Measurements from ENCODE around the gene ENO4.

The ENO4 gene

DNA sequence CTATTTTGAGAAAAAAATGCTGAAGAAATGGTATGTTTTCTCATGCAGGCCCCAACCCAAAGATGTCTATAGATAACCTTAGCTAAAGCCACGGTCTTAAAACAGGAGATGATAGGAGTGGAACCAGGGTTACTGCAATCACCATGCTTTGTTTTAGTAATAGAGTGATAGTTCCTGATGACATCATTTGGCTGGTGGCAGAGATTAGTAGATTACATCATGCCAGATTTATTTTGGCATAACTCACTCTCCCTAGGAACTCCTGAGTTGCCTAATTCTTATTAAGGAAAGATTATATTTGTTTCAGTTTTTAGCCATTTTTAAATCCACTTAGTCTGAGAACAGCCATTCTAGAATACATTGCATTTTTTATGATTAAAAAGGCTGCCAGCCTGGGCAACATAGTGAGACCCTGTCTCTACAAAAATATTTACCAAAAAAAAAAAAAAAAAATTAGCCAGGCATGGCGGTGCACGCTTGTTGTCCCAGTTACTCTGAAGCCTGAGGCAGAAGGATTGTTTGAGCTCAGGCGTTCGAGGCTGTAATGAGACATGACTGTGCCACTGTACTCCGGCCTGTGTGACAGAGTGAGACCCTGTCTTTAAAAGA is 17.8 kb downstream of the ENO4 start:
- no peak for DNase-seq (ENCODE audit: low read depth in 2 of 2, low spot score in 1 of 2)

DNA sequence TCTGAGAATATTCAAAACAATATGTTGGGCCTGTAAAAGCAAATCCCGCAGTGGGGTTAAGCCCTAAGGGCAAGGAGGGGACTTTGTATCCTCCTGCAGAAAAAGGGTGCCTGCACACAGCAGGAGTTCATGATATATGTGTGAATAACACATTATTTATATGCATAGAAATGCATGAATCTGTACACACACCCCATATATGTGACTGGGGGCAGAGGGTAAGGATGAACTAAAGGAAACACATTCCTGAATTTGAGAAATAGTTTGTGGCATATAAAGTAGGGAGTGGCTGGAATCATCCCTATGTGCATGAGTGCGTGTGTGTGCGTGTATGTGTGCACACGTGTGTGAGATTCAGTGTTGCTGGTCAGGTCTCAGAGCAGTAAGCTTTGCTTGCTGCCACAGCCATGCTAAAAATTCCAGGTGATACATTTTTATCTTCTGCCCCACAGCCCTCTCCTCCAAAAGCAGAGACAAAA is 18.9 kb downstream of the ENO4 start:
- DNase-seq (ENCODE audit: low read depth in 2 of 2, low spot score in 1 of 2), result no peak

DNA sequence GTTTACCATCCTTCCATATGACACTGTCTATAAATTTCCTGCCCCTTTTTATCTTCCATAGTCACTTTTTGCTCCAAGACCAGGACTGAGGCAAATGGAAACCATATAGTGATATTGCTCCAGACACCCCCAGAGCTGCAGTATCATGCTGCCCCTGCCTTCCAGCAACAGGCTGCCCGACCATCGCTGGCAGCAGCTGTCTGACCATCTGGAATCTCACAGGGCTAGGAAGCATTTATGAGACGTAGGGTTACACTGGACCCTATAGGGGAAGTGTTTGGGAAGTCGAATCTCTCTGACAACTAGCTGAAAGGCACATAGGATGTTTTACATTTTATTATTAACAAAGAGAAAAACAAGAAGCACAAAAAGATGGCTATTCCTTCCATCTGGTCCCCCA is 19.4 kb downstream of the ENO4 start:
- DNase-seq (ENCODE audit: low read depth in 2 of 2, low spot score in 1 of 2), result no peak

DNA sequence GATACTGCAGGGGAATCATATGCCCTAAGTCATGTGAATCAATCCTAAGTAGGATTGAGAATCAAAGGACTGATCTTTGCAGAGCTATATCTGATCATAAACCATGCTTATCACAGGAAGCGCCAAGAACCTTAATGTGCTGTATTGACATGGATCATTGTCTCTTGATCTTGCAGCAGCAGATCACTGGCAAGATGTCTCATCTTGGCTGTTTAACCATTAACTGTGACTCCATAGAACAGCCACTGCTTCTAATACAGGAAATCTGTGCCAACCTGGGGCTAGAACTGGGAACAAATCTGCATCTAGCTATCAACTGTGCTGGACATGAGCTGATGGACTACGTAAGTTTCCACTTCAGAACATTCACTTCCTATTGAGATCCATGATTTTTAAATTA is 21.6 kb downstream of the ENO4 start:
- no peak for DNase-seq (ENCODE audit: low read depth in 2 of 2, low spot score in 1 of 2)

DNA sequence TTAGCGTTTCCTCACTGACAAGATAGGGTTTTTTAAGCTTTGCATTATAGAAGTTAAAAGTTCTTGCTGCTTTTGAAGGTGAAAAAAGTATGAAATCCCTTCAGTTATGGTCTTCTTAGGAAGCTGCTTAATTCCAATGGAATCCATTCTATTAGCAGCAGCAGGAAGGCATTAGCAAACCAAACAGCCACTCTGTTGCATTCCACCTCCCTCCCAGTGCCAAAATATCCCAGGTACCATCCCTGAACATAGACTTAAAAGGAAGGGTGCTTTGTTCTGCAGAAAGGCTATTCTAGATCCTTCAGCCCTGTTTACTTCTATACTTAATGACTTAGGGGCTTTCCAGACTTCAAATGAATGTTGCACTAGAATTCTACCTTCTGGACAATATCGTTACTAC is 23.8 kb downstream of the ENO4 start:
- DNase-seq (ENCODE audit: low read depth in 2 of 2, low spot score in 1 of 2), result no peak

DNA sequence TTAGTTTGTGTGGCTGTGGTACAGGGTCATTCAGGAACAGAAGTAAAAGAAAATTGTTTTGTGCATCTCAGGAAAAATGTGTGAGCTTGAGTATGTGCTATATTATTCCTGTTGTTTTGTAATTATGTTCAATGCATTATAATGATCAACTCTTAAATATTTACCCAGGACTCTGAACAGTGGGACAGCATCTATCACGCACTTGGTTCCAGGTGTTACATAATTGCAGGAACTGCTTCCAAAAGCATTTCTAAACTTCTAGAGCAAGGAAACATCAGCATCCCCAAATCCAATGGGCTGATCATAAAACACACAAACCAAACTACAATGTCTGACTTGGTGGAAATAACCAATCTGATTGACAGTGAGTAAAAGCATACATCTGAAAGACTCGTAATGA is 26.6 kb downstream of the ENO4 start:
- DNase-seq (ENCODE audit: low read depth in 2 of 2, low spot score in 1 of 2), result no peak

DNA sequence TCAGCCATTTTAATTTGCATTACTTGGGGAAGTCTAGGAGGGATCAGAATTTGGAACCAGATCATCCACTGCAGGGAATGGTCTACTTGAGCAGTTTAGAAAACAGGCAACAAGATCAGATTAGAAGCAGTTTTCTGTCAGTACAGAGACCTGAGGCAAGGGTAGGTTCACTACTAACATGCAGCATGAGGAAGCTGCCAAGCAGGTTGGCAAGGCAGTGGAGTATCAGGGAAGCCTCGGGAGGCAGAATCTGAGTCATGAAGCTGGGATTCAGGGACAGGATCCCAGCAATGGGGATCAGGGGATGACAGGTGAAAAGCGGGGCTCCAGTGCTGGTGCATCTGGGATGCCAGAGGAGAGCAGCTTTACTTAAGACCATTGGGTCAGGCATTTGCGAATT is 28.1 kb downstream of the ENO4 start:
- no peak for DNase-seq (ENCODE audit: low read depth in 2 of 2, low spot score in 1 of 2)

DNA sequence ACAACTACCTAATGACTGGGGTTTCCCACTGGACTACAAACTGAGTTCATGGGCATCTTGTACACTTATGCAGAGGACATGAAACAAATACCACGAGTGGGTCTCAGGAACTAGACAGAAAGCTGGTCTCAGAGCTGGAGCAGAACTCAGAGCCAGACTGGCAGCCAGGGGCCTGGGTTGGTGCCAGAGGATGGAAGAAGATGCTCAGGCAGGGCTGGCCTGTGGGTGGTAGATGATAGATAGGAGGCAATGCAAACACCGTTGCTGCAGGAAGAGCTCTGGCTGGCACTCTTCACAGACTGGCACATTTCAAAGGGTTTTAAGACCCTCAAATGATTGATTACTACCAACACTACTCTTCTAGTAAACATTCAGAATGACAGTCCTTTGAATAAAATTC is 28.8 kb downstream of the ENO4 start:
- DNase-seq (ENCODE audit: low read depth in 2 of 2, low spot score in 1 of 2), result no peak

DNA sequence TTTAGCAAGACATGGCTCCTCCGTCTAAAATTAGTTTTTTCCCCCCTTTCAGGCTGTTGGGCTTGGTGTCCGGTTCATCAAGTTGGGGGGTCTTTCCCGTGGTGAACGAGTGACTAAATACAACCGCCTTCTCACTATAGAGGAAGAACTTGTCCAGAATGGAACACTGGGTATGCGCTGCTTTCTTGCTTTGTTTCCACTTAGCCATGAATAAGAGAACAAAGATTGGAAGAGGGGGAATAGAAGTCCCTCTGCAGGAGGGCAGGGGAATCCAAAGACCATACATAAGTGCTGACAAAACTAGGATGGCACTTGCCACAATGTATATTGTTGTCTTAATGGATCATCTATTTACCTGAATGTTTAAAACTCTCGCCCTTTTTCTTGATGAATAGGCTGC is 30.5 kb downstream of the ENO4 start:
- no peak for DNase-seq (ENCODE audit: low read depth in 2 of 2, low spot score in 1 of 2)

DNA sequence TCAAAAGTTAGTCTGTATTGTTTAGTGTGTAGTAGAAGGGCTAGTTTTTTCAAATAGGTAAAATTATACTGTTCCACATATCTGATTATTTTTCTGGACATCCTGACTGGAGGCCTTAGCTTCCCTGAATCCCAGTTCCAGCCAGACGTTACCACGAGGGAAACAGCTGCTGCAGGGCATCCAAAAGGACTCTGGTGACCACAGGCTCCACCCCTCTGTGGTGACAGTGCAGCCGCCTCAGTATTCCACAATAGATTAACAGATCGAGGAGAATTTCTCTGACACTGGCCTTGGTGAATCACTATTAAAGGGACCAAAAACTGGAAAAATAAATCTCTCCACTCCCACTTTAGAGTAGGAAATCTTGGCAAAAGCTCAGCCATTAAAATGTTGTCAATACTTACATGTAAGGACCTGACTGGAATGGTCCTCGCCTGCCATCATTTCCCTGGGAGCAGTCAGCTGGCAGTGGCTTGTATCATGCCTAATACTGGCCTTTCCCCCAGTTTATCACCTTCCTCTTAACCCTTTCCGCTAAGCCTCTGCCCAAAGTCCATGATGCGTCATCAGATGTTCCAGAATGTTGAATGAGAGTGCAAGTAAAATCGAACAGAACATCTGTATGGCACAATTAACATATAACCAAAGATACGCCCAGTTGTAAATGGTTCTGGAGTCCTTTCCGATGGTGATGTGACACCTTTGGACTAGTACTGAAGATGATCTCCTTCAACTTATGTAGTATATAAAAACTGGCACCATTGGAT is 31.6 kb downstream of the ENO4 start:
- no peak for DNase-seq (ENCODE audit: low read depth in 2 of 2, low spot score in 1 of 2)

DNA sequence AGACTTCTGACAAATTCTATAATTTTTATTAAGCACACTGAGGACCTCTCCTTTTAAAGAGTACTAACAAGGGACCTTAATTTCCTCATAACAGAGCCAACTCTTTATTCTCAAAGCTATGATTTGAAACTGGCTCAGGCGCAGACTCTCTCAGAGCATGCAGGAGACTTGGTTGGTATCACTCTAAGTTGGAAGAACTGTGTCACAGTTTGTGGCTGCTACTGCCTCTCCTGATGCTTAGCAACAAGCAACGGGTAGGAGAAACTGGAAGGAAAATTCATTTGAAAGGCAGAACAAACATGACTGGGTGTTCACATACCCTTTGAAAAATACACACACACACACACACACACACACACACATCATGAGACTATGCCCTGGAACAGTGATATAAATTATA is 33.3 kb downstream of the ENO4 start:
- DNase-seq (ENCODE audit: low read depth in 2 of 2, low spot score in 1 of 2), result no peak

DNA sequence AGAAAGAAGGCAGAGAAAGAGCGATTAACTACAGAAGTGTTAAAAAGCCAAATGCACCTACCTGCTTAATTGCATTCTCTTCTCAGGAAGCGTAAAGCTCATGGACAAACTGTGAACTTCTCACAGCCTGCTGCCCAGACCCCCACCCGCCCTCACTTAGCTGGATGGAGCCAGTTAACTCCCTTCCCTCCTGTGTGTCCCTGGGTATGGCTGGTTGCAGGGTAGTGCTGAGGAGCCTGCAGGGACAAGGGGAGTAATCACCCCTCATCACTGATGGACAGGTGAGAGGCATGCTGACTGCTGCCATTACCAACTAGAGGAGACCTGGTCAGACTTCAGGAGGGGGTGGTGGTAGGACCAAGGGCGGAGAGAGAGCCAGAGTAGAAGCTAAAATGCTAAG is 37.5 kb downstream of the ENO4 start:
- no peak for DNase-seq (ENCODE audit: low read depth in 2 of 2, low spot score in 1 of 2)

DNA sequence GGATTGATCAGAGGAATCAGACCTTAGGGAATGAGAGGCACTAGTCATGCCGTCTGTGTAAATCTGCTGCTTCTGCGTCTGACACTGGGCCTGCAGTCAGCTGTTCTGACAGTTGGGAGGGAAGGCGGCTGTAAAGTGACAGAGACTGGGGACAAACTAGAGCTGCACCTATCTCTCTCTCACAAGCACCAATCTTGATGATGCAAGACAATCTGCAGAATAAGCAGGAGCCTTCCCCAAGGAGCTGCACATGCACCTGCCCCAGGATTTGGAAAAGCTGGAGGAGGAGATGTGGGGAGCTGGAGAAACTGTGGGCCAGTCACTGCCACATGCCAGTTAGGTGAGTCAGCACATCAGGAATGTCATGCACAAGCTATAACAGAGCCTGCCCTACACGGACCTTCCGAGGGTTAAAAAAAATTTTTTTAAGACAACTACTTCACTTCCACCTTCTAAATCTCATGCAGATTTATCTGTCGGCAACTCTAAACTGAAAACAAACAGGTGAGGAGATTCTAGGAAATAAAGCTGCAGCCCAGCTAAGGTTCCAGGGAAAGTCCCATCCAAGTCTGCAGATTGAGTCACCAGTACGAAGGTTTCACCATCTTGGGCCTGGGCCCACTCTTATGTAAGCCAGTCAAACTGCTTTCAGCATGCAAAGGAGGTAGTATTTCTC is 39.2 kb downstream of the ENO4 start:
- no peak for DNase-seq (ENCODE audit: low read depth in 2 of 2, low spot score in 1 of 2)

DNA sequence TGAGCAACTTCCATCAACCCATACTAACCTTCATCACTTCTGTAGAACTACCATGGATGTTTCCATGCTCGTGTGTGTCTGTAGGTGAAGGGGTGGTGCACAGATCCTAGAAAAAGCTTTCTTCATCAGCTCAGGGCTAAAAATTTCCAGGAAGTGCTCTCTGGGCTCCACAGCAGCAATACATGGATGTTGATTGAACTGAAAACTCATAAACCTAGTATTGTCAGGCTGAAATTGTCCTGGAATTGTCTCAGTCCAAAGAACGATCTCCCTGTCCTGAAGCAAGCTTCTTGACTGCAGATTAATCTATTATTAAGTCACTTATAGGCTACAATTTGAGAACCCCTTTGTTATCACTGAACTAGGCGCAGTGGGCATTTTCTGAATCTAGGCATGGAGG is 39.8 kb downstream of the ENO4 start:
- DNase-seq (ENCODE audit: low read depth in 2 of 2, low spot score in 1 of 2), result no peak

DNA sequence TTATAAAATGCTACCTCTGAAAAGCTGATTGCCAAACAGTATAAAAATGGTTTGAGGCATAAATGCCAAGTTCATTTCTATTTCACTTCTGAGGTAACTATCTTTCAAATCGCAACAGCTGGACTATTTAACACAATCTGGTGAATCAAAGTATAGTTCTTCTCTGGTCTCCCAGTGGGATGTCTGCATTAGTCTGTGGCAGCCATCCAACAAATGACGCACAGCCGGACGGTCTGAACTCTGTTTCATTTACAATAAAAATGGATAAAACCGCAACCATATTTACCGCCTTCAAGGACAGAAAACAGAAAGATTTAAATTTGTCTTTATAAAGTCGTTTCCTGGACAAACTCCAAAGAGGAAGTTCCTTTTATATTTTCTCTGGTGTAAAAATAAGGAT is 41.9 kb downstream of the ENO4 start:
- DNase-seq (ENCODE audit: low read depth in 2 of 2, low spot score in 1 of 2), result no peak

DNA sequence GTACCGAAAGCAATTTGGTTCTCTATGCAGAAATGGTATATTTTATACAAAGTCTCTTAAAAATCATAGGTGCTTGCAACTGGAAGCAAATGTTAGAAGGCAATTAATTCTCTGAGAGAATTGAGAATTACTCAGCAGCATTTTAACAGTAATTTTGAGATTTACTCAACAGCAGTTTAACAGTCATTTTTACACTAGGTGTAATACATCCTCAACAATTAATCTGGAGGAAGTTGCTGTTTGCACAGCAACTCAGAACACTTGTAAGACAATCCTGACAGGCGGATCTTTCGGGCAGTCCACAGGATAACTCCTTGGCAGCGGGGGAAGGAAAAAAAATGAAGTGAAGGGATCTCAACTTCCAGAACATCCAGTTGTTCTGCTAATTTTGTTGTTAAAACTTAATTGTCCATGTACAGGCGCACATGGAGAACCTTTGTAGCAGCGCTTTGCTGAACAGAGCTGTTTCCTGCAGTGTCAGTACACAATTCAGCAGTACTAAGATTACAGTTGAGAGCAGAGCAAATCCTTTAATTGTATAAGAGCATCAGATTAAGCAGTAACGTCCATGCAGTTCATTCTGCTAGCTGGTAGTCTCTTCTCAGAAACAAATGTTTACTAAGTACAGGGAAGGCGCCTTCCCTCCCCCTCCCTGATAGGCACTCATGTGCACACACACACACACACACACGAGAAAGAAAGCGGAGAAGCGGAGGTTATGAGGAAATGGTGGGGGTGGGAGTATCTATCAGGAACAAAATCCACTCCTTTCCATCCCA is 43.8 kb downstream of the ENO4 start:
- DNase-seq (ENCODE audit: low read depth in 2 of 2, low spot score in 1 of 2), result no peak

DNA sequence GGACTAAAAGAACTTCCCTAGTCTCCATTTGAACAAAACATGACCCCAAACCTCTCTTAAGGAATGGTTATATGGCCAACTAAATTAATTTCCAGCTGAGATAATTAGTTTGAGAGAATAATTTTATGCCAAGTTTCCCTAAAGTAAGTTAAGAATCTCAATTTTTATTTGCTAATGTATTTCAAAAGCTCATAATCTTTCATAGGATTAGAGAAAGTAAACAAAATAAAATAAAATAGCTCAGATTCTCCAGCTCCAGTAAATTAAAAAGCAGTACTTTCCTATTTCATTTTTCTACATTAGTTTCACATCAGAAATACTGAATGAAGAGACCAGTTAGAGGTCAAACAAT is 44.4 kb downstream of the ENO4 start:
- no peak for DNase-seq (ENCODE audit: low read depth in 2 of 2, low spot score in 1 of 2)

DNA sequence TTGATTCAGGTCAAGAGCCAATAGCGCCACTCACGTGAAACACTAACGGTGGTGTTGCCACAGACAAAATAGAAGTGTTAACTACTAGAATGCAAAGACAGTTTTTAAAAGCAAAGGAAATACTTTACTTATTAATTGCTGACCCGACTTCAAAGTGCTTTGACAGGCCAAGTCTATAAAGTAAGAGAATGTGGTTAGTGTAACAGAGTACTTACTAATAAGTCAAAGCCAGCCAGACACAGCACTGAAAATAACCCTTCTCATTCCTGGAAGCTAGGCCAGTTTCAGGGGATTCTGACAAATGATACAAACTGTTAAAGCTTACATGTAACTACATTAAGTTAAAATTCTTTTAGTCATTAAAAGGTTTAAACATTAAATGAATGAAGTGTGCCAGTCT is 50.3 kb downstream of the ENO4 start:
- no peak for DNase-seq (ENCODE audit: low read depth in 2 of 2, low spot score in 1 of 2)

DNA sequence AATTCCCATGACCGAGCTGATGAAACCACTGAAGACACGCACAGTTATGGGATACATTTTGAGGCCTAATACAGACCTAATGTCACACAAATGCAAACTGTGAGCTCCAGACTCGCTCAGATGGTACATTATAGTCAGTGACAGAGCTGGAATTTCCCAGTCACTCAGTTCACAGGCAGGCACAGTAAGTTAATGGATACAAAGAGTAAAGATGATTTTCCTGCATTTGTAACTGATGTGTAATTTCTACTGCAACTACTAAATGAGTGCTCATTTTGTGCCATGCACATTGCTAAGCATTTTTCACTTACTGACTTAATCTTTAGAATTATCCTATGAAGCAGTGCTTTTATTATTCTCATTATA is 56.5 kb downstream of the ENO4 start:
- no peak for DNase-seq (ENCODE audit: low read depth in 2 of 2, low spot score in 1 of 2)

DNA sequence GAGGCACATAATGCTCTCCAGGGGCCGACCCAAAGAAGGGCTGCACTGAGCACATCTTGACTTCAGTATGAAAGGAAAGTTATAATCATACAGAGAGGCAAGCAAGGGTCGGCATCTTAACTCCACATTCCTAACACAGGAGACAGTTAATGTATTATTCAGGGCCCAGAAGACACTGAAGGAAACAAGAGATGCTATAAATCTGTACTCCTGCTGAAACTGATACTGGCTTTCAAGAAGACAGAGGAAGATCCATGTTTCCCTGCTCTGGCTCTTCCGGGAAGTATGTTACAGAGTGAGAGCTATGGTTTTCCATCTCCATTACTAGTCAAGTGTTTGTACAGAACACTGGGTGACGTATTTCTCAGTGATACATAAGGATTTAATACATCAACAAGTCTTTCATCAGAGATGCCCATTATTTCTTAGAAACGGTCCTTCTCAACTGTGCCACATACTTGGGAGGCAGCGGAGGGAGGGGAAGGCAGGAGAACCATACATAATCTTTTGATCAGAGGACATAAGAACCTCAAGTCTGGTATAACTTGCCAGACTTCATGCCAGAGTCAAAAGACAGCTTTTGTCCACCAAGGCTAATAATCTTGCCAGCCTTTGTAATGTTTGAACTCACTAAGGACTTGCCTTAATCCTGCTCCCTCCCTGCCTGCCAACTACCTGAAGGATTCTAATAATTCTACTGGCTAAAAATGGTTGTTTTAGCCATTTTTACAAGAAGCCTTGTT is 58.1 kb downstream of the ENO4 start:
- no peak for DNase-seq (ENCODE audit: low read depth in 2 of 2, low spot score in 1 of 2)

DNA sequence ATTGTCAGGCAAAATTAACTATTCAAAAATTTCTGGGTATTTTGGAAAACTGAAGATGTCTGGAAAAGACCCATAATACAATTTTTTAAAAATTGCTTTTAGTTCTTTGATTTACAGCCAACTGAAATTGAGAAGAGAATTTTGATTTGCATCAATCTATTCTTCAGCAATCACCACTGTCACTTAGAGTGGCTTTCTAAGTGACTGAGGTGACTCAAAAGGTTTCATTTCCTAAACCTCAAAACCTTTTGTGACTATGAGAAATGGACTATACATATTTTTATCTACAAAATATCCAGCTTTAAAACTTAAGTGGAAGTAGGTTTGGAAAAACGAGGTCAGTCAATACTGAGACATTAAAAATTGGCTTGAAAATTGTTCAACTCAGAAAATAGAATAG is 60.0 kb downstream of the ENO4 start:
- DNase-seq (ENCODE audit: low read depth in 2 of 2, low spot score in 1 of 2), result no peak

All from stimulated activated CD8-positive, alpha-beta memory T cell treated with anti-CD3 and anti-CD28 coated beads, Interleukin-4, amount 100 ng/mL, for 1 hour (primary cell).